Measurements from ENCODE around the gene RARA.

- no peak for TF ChIP-seq ZFP30 (CRISPR knock-in tag; IDR thresholded peaks at IDR 0.05)
- no peak for TF ChIP-seq ARNTL (CRISPR knock-in tag; IDR thresholded peaks at IDR 0.05; ENCODE audit: borderline replicate concordance, low read depth)
- TF ChIP-seq ZFP3 (CRISPR knock-in tag; IDR thresholded peaks at IDR 0.05) = no peak
- TF ChIP-seq PPARA (CRISPR knock-in tag; IDR thresholded peaks at IDR 0.05; ENCODE audit: borderline replicate concordance) = no peak
- no peak for TF ChIP-seq SNAI2 (CRISPR knock-in tag; IDR thresholded peaks at IDR 0.05)
- no peak for TF ChIP-seq ZNF8 (CRISPR knock-in tag; IDR thresholded peaks at IDR 0.05)
- no peak for TF ChIP-seq PATZ1 (CRISPR knock-in tag; IDR thresholded peaks at IDR 0.05; ENCODE audit: borderline replicate concordance)
Measured at GRCh38 chr17:40301315-40301714, 7.7 kb upstream of the RARA start.
